Erythroblast (primary cell): ENCODE data around the gene HPS5.

ENCODE experiments used
- GATA1 ChIP-seq: IDR thresholded peaks from 2 replicates; pipeline ENCODE4 v1.6.1; 2011; ENCODE audit warnings: low read depth, mild to moderate bottlenecking, control low read depth, low read length, moderate library complexity
- POLR2A ChIP-seq: IDR thresholded peaks from 2 replicates; pipeline ENCODE4 v1.6.1; 2011; ENCODE audit warnings: mild to moderate bottlenecking, low read length

DNA sequence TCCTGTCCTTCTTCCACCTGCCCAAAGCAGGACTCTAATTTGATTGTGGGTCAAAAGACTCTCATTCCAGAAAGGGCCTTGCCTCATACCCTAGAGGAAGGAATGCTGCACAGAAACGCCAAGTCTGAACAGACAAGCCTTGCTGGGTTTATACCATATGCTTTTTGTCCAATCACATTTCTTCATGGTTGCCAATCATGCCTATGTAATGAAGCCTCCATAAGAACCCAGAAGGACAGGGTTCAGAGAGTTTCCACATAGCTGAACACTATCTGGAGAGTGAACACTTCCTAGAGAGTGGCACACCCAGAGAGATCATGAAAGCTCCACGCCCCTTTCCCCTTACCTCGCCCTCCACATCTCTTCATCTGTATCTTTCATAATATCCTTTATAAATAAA lies 68.7 kb downstream of the HPS5 start:
- no peak for TF ChIP-seq POLR2A
- no peak for TF ChIP-seq GATA1
